GM23338 (cell line): ENCODE measurements around the gene FGFR3. TPM values are rescaled to one million over a fixed set of nuclear protein-coding genes. Genes with fewer than 3 reads are reported as not detected.

Source experiments
- ATAC-seq: fragments of 200-7000 bp; cut with Tn5 transposase; 3 replicates; pipeline ENCODE4 v1.9.1; 2020
- DNase-seq: peaks from one replicate; pipeline ENCODE4 v3.0.0-alpha.2; 2015; ENCODE audit warnings: low spot score
- H2AFZ ChIP-seq: fragments of 200-600 bp; sonication (generic); 2 replicates; pipeline ENCODE4 v1.8.0; 2016; ENCODE audit warnings: antibody characterized with exemption, mild to moderate bottlenecking, moderate library complexity
- H3F3A ChIP-seq: fragments of 200-600 bp; sonication (generic); replicated peaks from 2 replicates; pipeline ENCODE4 v1.8.0; 2017; ENCODE audit warnings: antibody characterized with exemption, mixed run types, low read depth
- H3K27ac ChIP-seq: fragments of 200-600 bp; sonication (generic); 2 replicates; pipeline ENCODE4 v1.6.1; 2016; ENCODE audit warnings: low read depth
- H3K27me3 ChIP-seq: fragments of 200-600 bp; sonication (generic); 2 replicates; pipeline ENCODE4 v1.8.0; 2016; ENCODE audit warnings: mild to moderate bottlenecking, mixed run types, moderate library complexity; ENCODE audit not compliant: insufficient read depth
- H3K36me3 ChIP-seq: fragments of 200-600 bp; sonication (generic); 2 replicates; pipeline ENCODE4 v1.8.0; 2016; ENCODE audit warnings: mild to moderate bottlenecking; ENCODE audit not compliant: insufficient read depth
- H3K4me1 ChIP-seq: fragments of 200-600 bp; sonication (generic); 2 replicates; pipeline ENCODE4 v1.8.0; 2016; ENCODE audit warnings: mild to moderate bottlenecking, moderate library complexity; ENCODE audit not compliant: insufficient read depth
- H3K4me2 ChIP-seq: fragments of 200-600 bp; sonication (generic); 2 replicates; pipeline ENCODE4 v1.7.1; 2017; ENCODE audit warnings: mixed run types
- H3K4me3 ChIP-seq: fragments of 200-600 bp; sonication (generic); 2 replicates; pipeline ENCODE4 v1.6.1; 2016; ENCODE audit warnings: mixed run types
- H3K79me2 ChIP-seq: fragments of 200-600 bp; sonication (generic); replicated peaks from 2 replicates; pipeline ENCODE4 v1.8.0; 2017; ENCODE audit warnings: mild to moderate bottlenecking; ENCODE audit not compliant: insufficient read depth
- H3K9me2 ChIP-seq: fragments of 200-600 bp; sonication (generic); 2 replicates; pipeline ENCODE4 v1.8.0; 2017; ENCODE audit not compliant: insufficient read depth
- H4K20me1 ChIP-seq: fragments of 200-600 bp; sonication (generic); replicated peaks from 2 replicates; pipeline ENCODE4 v1.8.0; 2017; ENCODE audit warnings: mild to moderate bottlenecking; ENCODE audit not compliant: insufficient read depth
- H3K27ac Mint-ChIP-seq: 2 replicates; pipeline ENCODE4 v1.8.0; 2020; ENCODE audit warnings: inconsistent platforms, mild to moderate bottlenecking, moderate library complexity, mixed read lengths
- H3K27me3 Mint-ChIP-seq: 3 replicates; pipeline ENCODE4 v1.8.0; 2022; ENCODE audit warnings: low read depth, mild to moderate bottlenecking, moderate library complexity, mixed read lengths, inconsistent platforms; ENCODE audit not compliant: insufficient read depth, poor library complexity
- H3K36me3 Mint-ChIP-seq: 3 replicates; pipeline ENCODE4 v1.8.0; 2021; ENCODE audit warnings: low read depth, mild to moderate bottlenecking, inconsistent platforms, moderate library complexity, mixed read lengths
- H3K4me1 Mint-ChIP-seq: 3 replicates; pipeline ENCODE4 v1.8.0; 2020; ENCODE audit warnings: mild to moderate bottlenecking, inconsistent platforms, mixed read lengths
- H3K4me3 Mint-ChIP-seq: 3 replicates; pipeline ENCODE4 v1.8.0; 2021; ENCODE audit warnings: moderate library complexity, mild to moderate bottlenecking, inconsistent platforms, mixed read lengths
- H3K9me3 Mint-ChIP-seq: 3 replicates; pipeline ENCODE4 v1.8.0; 2020; ENCODE audit warnings: moderate library complexity, mild to moderate bottlenecking, inconsistent platforms, mixed read lengths
- CREB1 ChIP-seq: fragments of 250-450 bp; sonication (Bioruptor Pico); IDR thresholded peaks from 2 replicates; pipeline ENCODE4 v1.5.0; 2020; ENCODE audit warnings: low read depth, mild to moderate bottlenecking, moderate library complexity
- CTCF ChIP-seq, 2 experiments: fragments of 200-600 bp in 1 of 2; sonication (generic) in 1 of 2; conservative IDR thresholded peaks; 2 replicates each; pipeline versions ENCODE4 v1.5.1 to v1.6.1; 2016 to 2017; ENCODE audit warnings: antibody characterized with exemption in 2 of 2, low read depth in 2 of 2, mild to moderate bottlenecking in 2 of 2, moderate library complexity in 1 of 2
- EZH2 ChIP-seq: fragments of 200-600 bp; sonication (generic); IDR thresholded peaks from one replicate; pipeline ENCODE4 v1.8.0; 2017; ENCODE audit warnings: antibody characterized with exemption, mild to moderate bottlenecking, low read depth; ENCODE audit not compliant: unreplicated experiment
- EZH2phosphoT487 ChIP-seq: fragments of 200-600 bp; sonication (generic); IDR thresholded peaks from one replicate; pipeline ENCODE4 v1.8.1; 2018; ENCODE audit warnings: antibody characterized with exemption; ENCODE audit not compliant: unreplicated experiment
- JUNB ChIP-seq: IDR thresholded peaks from one replicate; pipeline ENCODE4 v1.6.1; 2016; ENCODE audit warnings: antibody characterized with exemption; ENCODE audit not compliant: unreplicated experiment
- NANOG ChIP-seq: IDR thresholded peaks from 2 replicates; pipeline ENCODE4 v1.6.1; 2016; ENCODE audit warnings: antibody characterized with exemption, borderline replicate concordance
- REST ChIP-seq: IDR thresholded peaks from one replicate; pipeline ENCODE4 v1.6.1; 2018; ENCODE audit warnings: antibody characterized with exemption; ENCODE audit not compliant: unreplicated experiment
- STAT1 ChIP-seq: IDR thresholded peaks from one replicate; pipeline ENCODE4 v1.6.1; 2016; ENCODE audit warnings: antibody characterized with exemption; ENCODE audit not compliant: unreplicated experiment
- ZNF114 ChIP-seq: fragments of 250-450 bp; sonication (Bioruptor Pico); IDR thresholded peaks from 2 replicates; pipeline ENCODE4 v1.5.0; 2020; ENCODE audit warnings: mild to moderate bottlenecking, moderate library complexity
- ZNF331 ChIP-seq: fragments of 250-450 bp; sonication (Bioruptor Pico); IDR thresholded peaks from 2 replicates; pipeline ENCODE4 v1.5.0; 2020; ENCODE audit warnings: low read depth, mild to moderate bottlenecking, moderate library complexity
- ZNF462 ChIP-seq: fragments of 250-450 bp; sonication (Bioruptor Pico); IDR thresholded peaks from 2 replicates; pipeline ENCODE4 v1.5.0; 2020; ENCODE audit warnings: mild to moderate bottlenecking, moderate library complexity
- polyA plus RNA-seq: library from polyadenylated mRNA; unstranded; fragments of >200 nt; fragmentation: Nextera tagmentation; extraction: Ambion mirVana; gene quantifications from 2 replicates; pipeline ENCODE4 v1.2.1, GENCODE V29; 2016
- total RNA-seq: library from RNA; depleted of rRNA; stranded (reverse); fragments of >200 nt; shearing (Covaris generic); gene quantifications from 2 replicates; pipeline ENCODE4 v1.2.3, GENCODE V29; 2014

Gene FGFR3
- total and polyA plus RNA-seq, 2 experiments from 2014 or later: 3.6 to 17.4 TPM

- H3K27ac Mint-ChIP-seq: no peak overlapping the region
These were observed 7.7 kb downstream of the FGFR3 start for GRCh38 chr4:1800805-1801204.

More at GRCh38 chr4:1800805-1801204, 7.7 kb downstream of the FGFR3 start:
- H3K4me3 ChIP-seq: no peak overlapping the region
- no peaks in the 10 kb centered on the region for H3K4me1 ChIP-seq
- no peaks in the 10 kb centered on the region for H3K79me2 ChIP-seq
- no peak overlapping the region for H3K27ac ChIP-seq
- peaks cover 7% of the 10 kb centered on the region for H3K27me3 Mint-ChIP-seq
- no peaks in the 10 kb centered on the region; the same call in 2 of the 3 replicates for H3K36me3 Mint-ChIP-seq
- no peaks in the 10 kb centered on the region for H3K9me3 Mint-ChIP-seq
- TF ChIP-seq STAT1 (no peak), ZNF331 (CRISPR knock-in tag) (no peak), JUNB (no peak), CREB1 (no peak), EZH2 (no peak), ZNF462 (no peak), ZNF114 (CRISPR knock-in tag) (no peak), REST (no peak), CTCF (conservative IDR thresholded peaks at IDR 0.05; ENCODE audit: low read depth in 2 of 2) (no peak), NANOG (no peak), EZH2phosphoT487 (no peak)
- ATAC-seq: no peak
- no peak for DNase-seq
- no peaks in the 10 kb centered on the region for H3K4me1 Mint-ChIP-seq
- H3K4me2 ChIP-seq: no peak overlapping the region
- no peak overlapping the region for H3K4me3 Mint-ChIP-seq
- no peaks in the 10 kb centered on the region for H3K9me2 ChIP-seq
- H3K36me3 ChIP-seq: no peaks in the 10 kb centered on the region
- H4K20me1 ChIP-seq: peaks cover 4% of the 10 kb centered on the region; the same call in 1 of the 2 replicates
- no peak overlapping the region for H2AFZ ChIP-seq
- no peaks in the 10 kb centered on the region for H3F3A ChIP-seq
- H3K27me3 ChIP-seq: peaks cover under 1% of the 10 kb centered on the region; the same call in 1 of the 2 replicates
